HG03045 (cell line): ENCODE results near the gene PYM1.
"Not testable (repeated sequence)": the region's sequence is repeated elsewhere in the genome, so short reads cannot be mapped to it uniquely, and the experiment has no call there.

Source experiments
- ATAC-seq: cut with Tn5 transposase; IDR thresholded peaks from one replicate; pipeline ENCODE4 v1.9.1; 2021; ENCODE audit warnings: mild to moderate bottlenecking, moderate library complexity; ENCODE audit not compliant: unreplicated experiment

PYM1 gene

GRCh38 chr12:55915482-55915859 lies 12.2 kb downstream of the PYM1 start:
- ATAC-seq: no peak

GRCh38 chr12:55912908-55913307 lies 14.8 kb downstream of the PYM1 start:
- no peak for ATAC-seq

GRCh38 chr12:55909513-55909884 lies 18.2 kb downstream of the PYM1 start:
- ATAC-seq: no peak

- ATAC-seq: no peak
Observed at GRCh38 chr12:55908726-55909512, 18.8 kb downstream of the PYM1 start.

- ATAC-seq: no peak
Observed at GRCh38 chr12:55906056-55906455, 21.6 kb downstream of the PYM1 start.

- ATAC-seq: no peak
Observed at GRCh38 chr12:55901881-55902490, 25.7 kb downstream of the PYM1 start.

GRCh38 chr12:55899082-55899481 lies 28.6 kb downstream of the PYM1 start:
- ATAC-seq: no peak

- ATAC-seq: no peak
Observed at GRCh38 chr12:55893723-55894122, 34.0 kb downstream of the PYM1 start.

- no peak for ATAC-seq
Observed at GRCh38 chr12:55891310-55891709, 36.4 kb downstream of the PYM1 start.

- no peak for ATAC-seq
Observed at GRCh38 chr12:55885113-55885512, 42.6 kb downstream of the PYM1 start.

GRCh38 chr12:55877824-55878223 lies 49.9 kb downstream of the PYM1 start:
- ATAC-seq: no peak

- ATAC-seq: no peak
Observed at GRCh38 chr12:55875704-55876467, 51.8 kb downstream of the PYM1 start.

GRCh38 chr12:55874443-55874842 lies 53.3 kb downstream of the PYM1 start:
- ATAC-seq: no peak

GRCh38 chr12:55866454-55867004 lies 61.2 kb downstream of the PYM1 start:
- not testable (repeated sequence) for ATAC-seq

GRCh38 chr12:55865327-55865726 lies 62.4 kb downstream of the PYM1 start:
- ATAC-seq: no peak

GRCh38 chr12:55862931-55863330 lies 64.8 kb downstream of the PYM1 start:
- not testable (repeated sequence) for ATAC-seq

GRCh38 chr12:55862286-55862685 lies 65.4 kb downstream of the PYM1 start:
- no peak for ATAC-seq

GRCh38 chr12:55861871-55862270 lies 65.8 kb downstream of the PYM1 start:
- ATAC-seq: no peak

- ATAC-seq: no peak
Observed at GRCh38 chr12:55861396-55861795, 66.3 kb downstream of the PYM1 start.

GRCh38 chr12:55852740-55853139 lies 75.0 kb downstream of the PYM1 start:
- ATAC-seq: no peak
